PC-9 (cell line): Measurements from ENCODE around the gene RUSC1. TPM values are rescaled to one million over a fixed set of nuclear protein-coding genes. Genes with fewer than 3 reads are reported as not detected.

Source experiments
- BruUV-seq: library from RNA; stranded (reverse); fragments of 400-500 nt; replicated peaks from 2 replicates; lab custom pipeline; 2021; lab: Mats Ljungman, UMichigan
- CTCF ChIA-PET: fragments of 300-600 bp; sonication (Branson Sonifier 250); formaldehyde crosslinking; loops from one replicate; lab custom pipeline; 2022; ENCODE audit warnings: antibody characterized with exemption; lab: Charles Lee
- POLR2A ChIA-PET: fragments of 300-600 bp; sonication (Branson Sonifier 250); formaldehyde crosslinking; loops from one replicate; lab custom pipeline; 2022; ENCODE audit warnings: antibody characterized with exemption; ENCODE audit not compliant: unreplicated experiment; lab: Charles Lee
- DNase-seq, 2 experiments: peaks; one replicate each; pipeline versions ENCODE4 v3.0.0 to v3.0.0-alpha.2; 2015 to 2022; ENCODE audit warnings: mixed read lengths in 1 of 2
- H2AFZ ChIP-seq: fragments of 200-600 bp; sonication (generic); 2 replicates; pipeline ENCODE4 v1.8.1; 2017; ENCODE audit warnings: antibody characterized with exemption
- H3F3A ChIP-seq: fragments of 200-600 bp; sonication (generic); 2 replicates; pipeline ENCODE4 v1.8.1; 2017; ENCODE audit warnings: antibody characterized with exemption, mild to moderate bottlenecking, low read depth; ENCODE audit not compliant: insufficient read depth
- H3K27ac ChIP-seq: fragments of 200-600 bp; sonication (generic); 2 replicates; pipeline ENCODE4 v1.6.1; 2016; ENCODE audit warnings: mixed run types
- H3K27me3 ChIP-seq: fragments of 200-600 bp; sonication (generic); 2 replicates; pipeline ENCODE4 v1.6.1; 2016; ENCODE audit warnings: low read depth, mixed run types; ENCODE audit not compliant: insufficient read depth
- H3K36me3 ChIP-seq: fragments of 200-600 bp; sonication (generic); 2 replicates; pipeline ENCODE4 v1.6.1; 2016; ENCODE audit warnings: low read depth, mixed run types
- H3K4me1 ChIP-seq: fragments of 200-600 bp; sonication (generic); replicated peaks from 2 replicates; pipeline ENCODE4 v1.6.1; 2016; ENCODE audit warnings: mixed run types; ENCODE audit not compliant: insufficient read depth
- H3K4me2 ChIP-seq: fragments of 200-600 bp; sonication (generic); 2 replicates; pipeline ENCODE4 v1.6.1; 2017; ENCODE audit warnings: mixed run types
- H3K4me3 ChIP-seq: fragments of 200-600 bp; sonication (generic); 2 replicates; pipeline ENCODE4 v1.6.1; 2016; ENCODE audit warnings: mixed run types
- H3K79me2 ChIP-seq: fragments of 200-600 bp; sonication (generic); 2 replicates; pipeline ENCODE4 v1.6.1; 2017; ENCODE audit warnings: low read depth, mixed run types
- H3K9me2 ChIP-seq: fragments of 200-600 bp; sonication (generic); 2 replicates; pipeline ENCODE4 v1.8.1; 2017; ENCODE audit warnings: mild to moderate bottlenecking; ENCODE audit not compliant: insufficient read depth
- H3K9me3 ChIP-seq: fragments of 200-600 bp; sonication (generic); 2 replicates; pipeline ENCODE4 v1.8.1; 2016; ENCODE audit warnings: low read depth; ENCODE audit not compliant: insufficient read depth
- H4K20me1 ChIP-seq: fragments of 200-600 bp; sonication (generic); 2 replicates; pipeline ENCODE4 v1.8.1; 2017; ENCODE audit not compliant: insufficient read depth
- CTCF ChIP-seq: fragments of 200-600 bp; sonication (generic); conservative IDR thresholded peaks from 2 replicates; pipeline ENCODE4 v1.6.1; 2017; ENCODE audit warnings: mixed run types, antibody characterized with exemption, mild to moderate bottlenecking, moderate library complexity
- EZH2 ChIP-seq: fragments of 200-600 bp; sonication (generic); IDR thresholded peaks from 2 replicates; pipeline ENCODE4 v1.8.0; 2017; ENCODE audit warnings: antibody characterized with exemption, low read depth
- intact Hi-C: fragments of 100-400 bp; cut with micrococcal nuclease; formaldehyde crosslinking; loops from one replicate; pipeline ENCODE4 v1.10.0; 2022; ENCODE audit not compliant: unreplicated experiment
- total RNA-seq: library from RNA; stranded (reverse); gene quantifications from 2 replicates; pipeline ENCODE4 v1.2.3, GENCODE V29; 2021

Gene RUSC1
- total RNA-seq, 1 experiment from 2014 or later: 43.4 TPM

- CTCF ChIA-PET: no interaction called here
Measured at GRCh38 chr1:155304558-155305063, 16.1 kb upstream of the RUSC1 start.

GRCh38 chr1:155305881-155306391 lies 14.8 kb upstream of the RUSC1 start:
- ChIA-PET CTCF (no interaction called here), POLR2A (no interaction called here)
- Histone ChIP-seq H4K20me1 (peaks cover 11% of the 10 kb centered on the region; the same call in 1 of the 2 replicates), H3K9me2 (0 out of 2 replicates have a peak, but pooled peaks cover 6% of the 10 kb centered on the region), H3K27ac (no peak overlapping the region), H3K27me3 (no peaks in the 10 kb centered on the region), H2AFZ (no peak overlapping the region), H3K79me2 (peaks cover 22% of the 10 kb centered on the region), H3K4me1 (peaks cover 20% of the 10 kb centered on the region), H3K9me3 (no peaks in the 10 kb centered on the region), H3K4me3 (no peak overlapping the region), H3K36me3 (no peaks in the 10 kb centered on the region), H3K4me2 (no peak overlapping the region), H3F3A (peaks cover 16% of the 10 kb centered on the region)
- intact Hi-C loops: loop anchor here (5.0 kb wide), 1 partner anchor 44 kb away; the partner anchor contains the start of gene SCAMP3
- no peak for TF ChIP-seq CTCF
- no peak for TF ChIP-seq EZH2
- DNase-seq: no peak
- BruUV-seq: no TSS peak

More at GRCh38 chr1:155304558-155305063, 16.1 kb upstream of the RUSC1 start:
- Histone ChIP-seq H3K79me2 (peaks cover 9% of the 10 kb centered on the region), H3K9me3 (no peaks in the 10 kb centered on the region), H2AFZ (no peak overlapping the region), H3K4me2 (no peak overlapping the region), H3K36me3 (no peaks in the 10 kb centered on the region), H4K20me1 (no peaks in the 10 kb centered on the region), H3F3A (peaks cover 16% of the 10 kb centered on the region), H3K9me2 (0 out of 2 replicates have a peak, but pooled peaks cover 6% of the 10 kb centered on the region), H3K27me3 (no peaks in the 10 kb centered on the region), H3K27ac (no peak overlapping the region), H3K4me1 (peaks cover 8% of the 10 kb centered on the region; the same call in 1 of the 2 replicates), H3K4me3 (no peak overlapping the region)
- intact Hi-C loops: loop anchor here (5.0 kb wide), 1 partner anchor 42 kb away; the partner anchor contains the start of gene SCAMP3
- DNase-seq: no peak
- TF ChIP-seq CTCF: no peak
- TF ChIP-seq EZH2: no peak
- BruUV-seq: no TSS peak
- POLR2A ChIA-PET: interaction anchor here (0.6 kb wide), 1 partner anchor 64 kb away, joined by 4 read pairs; a partner anchor contains a TSS

DNA sequence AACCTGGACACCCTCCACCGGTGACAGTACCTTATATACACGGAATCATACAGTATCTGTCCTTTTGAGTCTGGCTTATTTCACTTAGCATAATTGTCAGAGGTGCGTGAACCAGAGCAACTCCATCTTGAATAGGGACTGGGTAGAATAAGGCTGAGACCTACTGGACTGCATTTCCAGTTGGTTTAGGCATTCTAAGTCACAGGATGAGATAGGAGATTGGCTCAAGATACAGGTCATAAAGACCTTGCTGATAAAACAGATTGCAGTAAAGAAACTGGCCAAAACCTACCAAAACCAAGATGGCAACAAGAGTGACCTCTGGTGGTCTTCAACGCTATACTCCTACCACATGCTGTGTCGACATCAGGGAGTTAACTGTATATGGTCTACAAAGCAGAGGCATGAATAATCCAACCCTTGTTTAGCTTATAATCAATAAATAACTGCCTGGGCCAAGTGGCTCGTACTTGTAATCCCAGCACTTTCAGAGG lies 13.4 kb upstream of the RUSC1 start:
- peaks cover 16% of the 10 kb centered on the region for H3F3A ChIP-seq
- POLR2A ChIA-PET: interaction anchor here (1.4 kb wide), 1 partner anchor 16 kb away, joined by 24 read pairs; no protein-coding TSS in a partner anchor
- peak overlapping the region; percentile 91 for H3K27ac ChIP-seq
- intact Hi-C loops: loop anchor here (5.0 kb wide), 1 partner anchor 45 kb away; the partner anchor contains the start of gene SCAMP3
- no TSS peak for BruUV-seq
- peak overlapping the region; percentile 88; the same call in 1 of the 2 replicates for H3K4me3 ChIP-seq
- no peak overlapping the region for H2AFZ ChIP-seq
- CTCF ChIA-PET: interaction anchor here (0.6 to 0.9 kb wide), 3 partner anchors 36 to 700 kb away, joined by 3 to 6 read pairs (median 4); no protein-coding TSS in a partner anchor
- H3K27me3 ChIP-seq: no peaks in the 10 kb centered on the region
- H3K9me3 ChIP-seq: no peaks in the 10 kb centered on the region
- H3K4me1 ChIP-seq: peaks cover 26% of the 10 kb centered on the region
- peak overlapping the region; percentile 72 for H3K4me2 ChIP-seq
- H3K79me2 ChIP-seq: peaks cover 35% of the 10 kb centered on the region
- H4K20me1 ChIP-seq: peaks cover 16% of the 10 kb centered on the region; the same call in 1 of the 2 replicates
- no peaks in the 10 kb centered on the region; the same call in 1 of the 2 replicates for H3K36me3 ChIP-seq
- TF ChIP-seq CTCF: no peak
- no peak for TF ChIP-seq EZH2
- no peak for DNase-seq
- H3K9me2 ChIP-seq: 0 out of 2 replicates have a peak, but pooled peaks cover 6% of the 10 kb centered on the region
